HL-60/S4 treated with retinoic acid at 250 ng/mL for 4 days and 3 days (cell line): ENCODE results near the gene COX10.
"Not testable (repeated sequence)": the region's sequence is repeated elsewhere in the genome, so short reads cannot be mapped to it uniquely, and the experiment has no call there.

ENCODE experiments used
- in situ Hi-C: fragments of 300-500 bp; cut with MboI; formaldehyde crosslinking; loops from 2 replicates; pipeline ENCODE4 v1.7.0; 2022; ENCODE audit warnings: low sequenced_read_pairs

The COX10 gene

DNA sequence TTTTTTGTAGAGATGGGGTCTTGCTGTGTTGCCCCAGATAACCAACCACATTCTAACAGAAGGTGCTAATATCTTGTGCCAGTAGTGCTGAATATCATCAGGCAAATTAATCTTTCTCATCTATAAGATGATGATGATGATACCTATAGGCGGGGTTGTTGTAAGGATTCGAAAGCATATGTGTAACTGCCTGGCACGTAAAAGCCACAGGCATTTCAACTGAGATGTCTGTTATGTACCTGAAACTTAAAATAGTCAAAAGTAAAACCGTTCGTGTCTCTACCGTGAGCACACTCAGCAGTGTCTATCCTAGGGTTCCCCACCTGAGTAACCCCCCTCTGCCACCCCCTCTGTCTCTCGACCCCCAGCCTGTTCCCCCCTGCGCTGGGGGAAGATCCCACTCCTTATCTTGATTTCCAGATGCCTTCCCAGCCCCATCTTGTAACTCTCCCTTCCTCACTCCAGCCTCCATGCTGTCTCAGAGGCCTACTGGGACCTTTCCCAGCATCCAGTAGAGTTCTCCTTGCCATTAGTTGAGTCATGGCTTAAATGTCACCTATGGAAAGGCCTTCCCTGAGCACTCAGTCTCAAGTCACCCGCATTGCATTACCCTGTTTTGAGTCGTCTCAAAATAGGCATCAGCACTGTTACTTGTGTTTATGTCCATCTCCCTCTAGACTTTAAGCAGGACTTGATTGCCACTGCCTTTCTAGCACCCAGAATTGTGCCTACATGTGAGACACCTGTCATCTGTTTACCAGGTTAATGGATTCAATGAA lies 133.3 kb downstream of the COX10 start:
- in situ Hi-C loops, result no loop called here

DNA sequence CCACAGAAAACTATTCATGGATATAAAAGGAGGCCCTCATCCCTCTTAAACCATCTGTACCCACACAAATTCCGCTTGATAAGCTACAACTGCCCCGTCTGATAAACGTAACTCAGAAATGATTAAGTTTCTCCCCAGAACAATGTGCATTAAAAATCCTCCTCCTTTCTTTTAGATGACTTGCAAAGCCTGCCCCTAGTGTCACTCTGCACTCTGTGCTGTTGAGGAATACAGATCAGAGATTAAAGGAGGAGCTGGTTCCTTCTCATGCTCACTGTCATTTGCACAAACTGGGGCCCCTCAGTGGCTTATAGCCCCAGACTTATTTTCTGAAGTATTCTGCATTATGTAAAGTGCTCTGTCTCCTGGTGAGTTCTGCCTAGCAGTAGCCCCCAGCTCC lies 134.1 kb downstream of the COX10 start:
- in situ Hi-C loops, result no loop called here

DNA sequence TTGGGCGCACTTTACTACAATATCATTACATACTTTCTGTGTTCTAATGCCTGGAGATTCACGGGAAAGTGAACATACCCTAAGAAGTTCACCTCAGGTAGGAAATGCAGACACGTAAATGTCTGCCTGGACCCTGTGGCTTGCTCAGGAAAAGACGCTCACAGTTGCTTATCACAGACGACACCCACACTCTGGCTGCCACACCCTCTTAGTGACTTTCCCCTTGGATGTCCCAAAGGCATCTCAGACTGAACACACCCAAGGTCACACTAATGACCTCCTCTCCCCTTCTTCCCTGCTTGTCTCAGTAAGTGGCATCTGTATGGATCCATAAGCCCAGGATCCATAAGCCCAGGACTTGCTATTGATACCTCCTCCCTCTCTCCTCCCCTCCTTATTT lies 134.8 kb downstream of the COX10 start:
- in situ Hi-C loops, result no loop called here

DNA sequence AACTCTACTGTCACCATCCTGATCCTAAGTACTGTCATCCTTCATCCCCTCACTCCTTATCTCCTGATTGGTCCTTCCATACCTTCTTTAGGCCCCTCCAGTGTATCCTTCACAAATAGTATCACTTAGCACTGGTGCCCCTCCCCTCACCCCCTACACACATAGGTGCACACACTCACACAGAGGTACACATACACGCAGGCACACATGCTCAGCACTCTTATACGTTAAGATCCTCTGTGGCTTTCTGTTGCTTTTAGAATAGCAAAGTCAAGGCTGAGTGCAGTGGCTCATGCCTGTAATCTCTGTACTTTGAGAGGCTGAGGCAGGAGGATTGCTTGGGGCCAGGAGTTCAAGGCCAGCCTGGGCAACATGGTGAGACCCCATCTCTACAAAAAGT lies 135.2 kb downstream of the COX10 start:
- in situ Hi-C loops, result no loop called here

DNA sequence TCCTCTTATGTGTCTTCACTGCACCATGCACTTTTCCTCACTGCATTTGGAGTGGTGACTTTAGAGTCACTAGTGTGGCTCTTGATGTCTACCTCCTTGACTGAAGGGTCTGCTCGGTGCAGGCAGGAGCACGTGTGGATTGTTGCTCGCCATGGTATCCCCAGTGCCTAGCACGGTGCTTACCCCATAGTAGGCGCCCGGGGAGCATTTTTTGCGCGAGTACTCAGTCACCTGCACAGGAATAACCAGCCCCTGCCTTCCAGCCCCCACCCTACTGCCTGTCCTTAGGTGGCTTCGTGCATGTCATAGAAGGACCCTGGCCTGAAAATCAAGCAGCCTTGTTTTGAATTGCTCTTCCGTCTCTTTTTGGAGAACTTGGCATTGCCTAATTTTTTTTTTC lies 136.1 kb downstream of the COX10 start:
- in situ Hi-C loops, result no loop called here

DNA sequence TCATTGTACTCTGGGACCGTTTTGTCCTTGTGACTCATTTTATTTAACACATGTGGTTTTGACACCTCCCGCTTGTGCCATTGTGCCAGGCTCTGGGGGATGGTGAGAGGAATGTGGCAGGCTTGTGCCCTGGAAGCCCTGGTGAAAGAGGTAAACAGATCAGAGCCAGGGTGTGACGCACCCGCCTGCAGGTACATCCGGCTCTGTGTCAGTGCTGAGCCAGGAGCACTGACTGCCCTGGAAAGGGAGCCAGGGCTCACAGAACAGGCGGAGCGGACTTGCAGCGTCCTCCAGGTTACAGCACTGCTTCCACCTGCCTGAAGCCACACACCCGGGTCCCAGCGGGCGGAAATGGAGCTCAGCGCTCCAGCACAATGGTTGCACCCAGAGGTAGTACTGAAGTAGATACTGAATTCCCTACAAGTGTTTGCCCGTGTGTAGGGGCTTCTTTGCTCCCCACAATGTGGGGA lies 136.7 kb downstream of the COX10 start:
- in situ Hi-C loops, result no loop called here

GRCh38 chr17:14206891-14207290 lies 137.6 kb downstream of the COX10 start:
- in situ Hi-C loops, result no loop called here

GRCh38 chr17:14207791-14208190 lies 138.5 kb downstream of the COX10 start:
- in situ Hi-C loops, result no loop called here

- in situ Hi-C loops, result no loop called here
Measured at GRCh38 chr17:14209215-14209614, 139.9 kb downstream of the COX10 start.

- in situ Hi-C loops, result no loop called here
Measured at GRCh38 chr17:14211246-14211645, 141.9 kb downstream of the COX10 start.

- in situ Hi-C loops, result no loop called here
Measured at GRCh38 chr17:14211801-14212200, 142.5 kb downstream of the COX10 start.

DNA sequence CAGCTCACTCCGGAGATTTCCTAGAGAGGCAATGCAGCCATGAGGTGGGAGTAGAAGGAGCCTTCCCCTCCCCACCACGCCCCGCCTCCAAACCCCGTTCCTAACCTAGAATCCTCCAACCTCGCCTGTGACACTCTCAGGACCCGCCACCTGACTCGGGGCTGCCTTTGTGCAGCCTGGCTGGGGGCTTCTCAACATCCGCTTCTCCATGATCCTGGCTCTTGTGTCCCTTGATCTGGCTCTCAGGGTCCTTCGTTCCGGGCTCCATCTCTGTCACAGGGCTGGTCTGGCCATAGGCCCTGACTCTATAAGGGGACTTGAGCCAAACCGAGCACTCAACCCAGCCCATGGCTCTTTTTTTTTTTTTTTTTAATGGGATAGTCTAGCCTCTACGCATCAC lies 143.1 kb downstream of the COX10 start:
- in situ Hi-C loops, result no loop called here

GRCh38 chr17:14214271-14214670 lies 145.0 kb downstream of the COX10 start:
- in situ Hi-C loops, result no loop called here

DNA sequence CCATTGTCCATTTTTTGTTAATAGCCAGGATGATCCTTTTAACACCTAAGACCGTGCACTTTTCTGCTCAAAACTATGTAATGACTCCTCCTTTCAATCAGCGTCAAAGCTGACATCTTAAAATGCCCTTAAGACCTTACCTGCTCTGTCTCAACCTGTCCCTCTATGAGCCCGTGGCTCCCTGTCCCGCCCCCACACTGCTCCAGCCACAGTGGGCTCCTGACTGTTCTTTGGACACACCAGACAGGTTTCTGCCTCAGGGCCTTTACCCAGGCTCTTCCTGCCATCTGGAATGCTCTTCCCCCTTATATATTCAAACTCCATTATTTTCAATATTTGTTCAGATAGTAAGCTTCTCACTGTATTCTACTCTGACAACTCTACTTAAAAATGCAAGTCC lies 153.3 kb downstream of the COX10 start:
- in situ Hi-C loops, result no loop called here

DNA sequence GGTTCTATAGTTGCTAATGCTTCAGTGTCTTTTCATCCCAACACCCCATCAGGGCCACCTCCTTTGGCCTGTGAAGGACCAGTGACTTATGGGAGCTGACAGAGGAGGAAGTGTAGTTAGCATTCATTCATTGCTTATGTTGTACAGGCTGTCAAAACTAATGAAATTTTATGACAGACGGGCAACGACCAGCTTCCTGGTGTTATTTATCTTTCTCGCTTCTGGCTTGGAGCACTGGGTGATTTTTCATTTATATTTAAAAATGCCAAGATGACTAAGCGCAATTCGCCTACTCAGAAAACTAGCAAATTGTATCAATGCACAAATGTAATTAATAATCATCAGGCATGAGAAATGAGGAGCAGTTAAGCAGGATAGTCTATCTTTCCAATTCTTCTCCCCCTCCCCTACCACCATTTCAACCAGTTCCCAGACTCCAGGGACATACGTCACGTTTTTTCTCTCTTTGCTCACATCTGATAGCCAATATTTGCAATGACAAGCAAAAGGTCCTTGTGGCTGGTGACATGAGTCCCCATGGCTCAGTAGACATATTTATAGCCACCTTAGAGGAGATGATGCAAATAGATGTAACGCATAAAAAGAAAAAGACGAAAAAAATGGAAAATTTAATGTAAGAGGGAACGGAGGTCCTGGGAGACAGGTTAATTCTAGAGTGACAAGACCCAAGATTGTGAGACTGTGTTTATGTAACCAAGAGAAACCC lies 156.1 kb downstream of the COX10 start:
- in situ Hi-C loops, result no loop called here

DNA sequence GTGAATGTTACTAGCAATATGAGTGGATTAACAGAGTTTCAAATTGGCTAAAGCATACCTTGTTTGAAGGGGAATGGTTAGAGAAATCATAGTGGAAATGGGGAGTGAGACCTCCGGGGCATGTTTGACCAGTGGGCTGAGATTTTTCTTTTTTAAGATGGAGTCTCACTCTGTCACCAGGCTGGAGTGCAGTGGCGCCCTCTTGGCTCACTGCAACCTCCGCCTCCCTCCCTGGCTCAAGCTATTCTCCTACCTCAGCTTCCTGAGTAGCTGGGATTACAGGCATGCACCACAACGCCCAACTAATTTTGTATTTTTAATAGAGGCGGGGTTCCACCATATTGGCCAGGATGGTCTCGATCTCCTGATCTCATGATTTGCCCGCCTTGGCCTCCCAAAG lies 157.7 kb downstream of the COX10 start:
- in situ Hi-C loops, result no loop called here

GRCh38 chr17:14228903-14229302 lies 159.6 kb downstream of the COX10 start:
- in situ Hi-C loops, result no loop called here

DNA sequence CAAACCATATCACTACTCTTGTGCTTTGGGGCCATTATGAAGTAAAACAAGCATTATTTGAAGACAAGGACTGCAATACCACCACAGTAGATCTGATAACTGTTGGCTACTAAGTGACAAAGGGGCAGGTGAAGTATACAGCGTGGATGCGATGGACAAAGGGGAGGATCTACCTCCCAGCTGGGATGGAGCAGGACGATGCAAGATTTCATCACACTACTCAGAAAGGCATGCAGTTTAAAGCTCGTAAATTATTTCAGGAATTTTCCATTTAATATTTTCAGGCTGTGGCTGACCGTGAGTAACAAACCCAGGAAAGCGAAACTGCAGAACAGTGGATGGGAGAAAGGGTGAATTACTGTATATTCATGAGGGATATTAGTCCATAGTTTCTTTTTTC lies 161.9 kb downstream of the COX10 start:
- in situ Hi-C loops, result not testable (repeated sequence)

DNA sequence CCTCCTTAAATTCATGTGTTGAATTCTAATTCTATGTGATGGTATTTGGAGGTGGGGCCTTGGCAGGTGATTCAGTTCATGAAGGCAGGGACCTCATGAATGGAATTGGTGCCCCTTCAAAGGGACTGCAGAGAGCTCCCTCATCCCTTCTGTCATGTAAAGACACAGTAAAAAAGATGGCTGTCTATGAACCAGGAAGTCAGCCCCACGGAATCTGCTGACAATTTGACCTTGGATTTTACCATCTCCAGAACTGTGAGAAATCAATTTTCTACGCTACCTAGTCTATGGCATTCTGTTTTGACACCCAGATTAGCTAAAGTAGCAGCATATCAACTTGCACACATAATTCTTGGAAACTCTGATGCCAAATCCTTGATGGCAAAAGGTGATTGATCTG lies 165.7 kb downstream of the COX10 start:
- in situ Hi-C loops, result not testable (repeated sequence)

- in situ Hi-C loops, result not testable (repeated sequence)
Measured at GRCh38 chr17:14236032-14236431, 166.7 kb downstream of the COX10 start.

- in situ Hi-C loops, result not testable (repeated sequence)
Measured at GRCh38 chr17:14236762-14237161, 167.5 kb downstream of the COX10 start, which contains the start of gene CDRT15. CDRT15 (minus strand) TSS chr17:14236862; CDS start chr17:14236833, 29 bp downstream.

DNA sequence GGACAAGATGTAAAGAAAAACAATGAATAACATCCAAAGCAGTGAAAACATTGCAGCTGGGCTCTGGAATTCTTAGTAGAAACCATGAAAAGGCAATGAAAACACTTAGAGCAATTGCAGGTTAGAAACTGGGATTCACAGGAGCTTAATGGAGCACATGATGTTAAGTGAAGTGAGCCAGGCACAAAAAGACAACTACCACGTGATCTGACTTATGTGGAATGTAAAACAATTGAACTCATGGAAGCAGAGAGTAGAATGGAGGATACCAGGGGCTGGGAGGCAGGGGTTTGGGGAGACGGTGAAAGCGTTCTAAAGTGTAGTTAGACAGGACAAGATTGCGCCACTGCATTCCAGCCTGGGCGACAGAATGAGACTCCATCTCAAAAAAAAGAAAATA lies 170.0 kb downstream of the COX10 start:
- in situ Hi-C loops, result not testable (repeated sequence)
